Measurements from ENCODE around the gene LAMA5. TPM values are rescaled to one million over a fixed set of nuclear protein-coding genes. Genes with fewer than 3 reads are reported as not detected.

Gene LAMA5
- total and polyA plus RNA-seq, 2 experiments from 2014 or later: 71.3 to 252 TPM

GRCh38 chr20:62413025-62413570 lies 46.0 kb upstream of the LAMA5 start:
- no peaks in the 10 kb centered on the region for H3K9me3 ChIP-seq (ENCODE audit: low read depth)
- peaks cover 24% of the 10 kb centered on the region for H3K4me1 ChIP-seq (ENCODE audit: insufficient read depth)
- H3K36me3 ChIP-seq (replicated peaks; ENCODE audit: insufficient read depth, low read depth): no peaks in the 10 kb centered on the region
- WGBS (ENCODE audit: low lambda C conversion rate, missing lambda C conversion rate): 82% methylated on average over 10 of the region's 11 CpGs
- no peaks in the 10 kb centered on the region for H3K79me2 ChIP-seq
- no peaks in the 10 kb centered on the region for H4K20me1 ChIP-seq (ENCODE audit: insufficient read depth, poor library complexity, severe bottlenecking)
- DNase-seq (ENCODE audit: low spot score): peak; percentile 52
- TF ChIP-seq CTCF (IDR thresholded peaks at IDR 0.05; ENCODE audit: poor library complexity) (no peak), EZH2 (IDR thresholded peaks at IDR 0.05; ENCODE audit: borderline replicate concordance) (no peak), EZH2phosphoT487 (IDR thresholded peaks at IDR 0.05; ENCODE audit: low read depth, severe bottlenecking, unreplicated experiment) (no peak)
- H3K27me3 ChIP-seq: no peaks in the 10 kb centered on the region
- H3K4me2 ChIP-seq: peak overlapping the region; percentile 53
- H3K9me2 ChIP-seq (replicated peaks; ENCODE audit: insufficient read depth): no peaks in the 10 kb centered on the region
- no peak overlapping the region for H3K4me3 ChIP-seq
- H2AFZ ChIP-seq: no peak overlapping the region
- peak overlapping the region; percentile 84 for H3K27ac ChIP-seq

- no peak overlapping the region for H3K4me3 ChIP-seq
- no peaks in the 10 kb centered on the region for H3K79me2 ChIP-seq
- H2AFZ ChIP-seq: no peak overlapping the region
- peak overlapping the region; percentile 84 for H3K27ac ChIP-seq
- H4K20me1 ChIP-seq (ENCODE audit: insufficient read depth, poor library complexity, severe bottlenecking): no peaks in the 10 kb centered on the region
- H3K36me3 ChIP-seq (replicated peaks; ENCODE audit: insufficient read depth, low read depth): no peaks in the 10 kb centered on the region
- H3K9me2 ChIP-seq (replicated peaks; ENCODE audit: insufficient read depth): no peaks in the 10 kb centered on the region
- H3K4me1 ChIP-seq (ENCODE audit: insufficient read depth): peaks cover 31% of the 10 kb centered on the region
- no peaks in the 10 kb centered on the region for H3K27me3 ChIP-seq
- H3K9me3 ChIP-seq (ENCODE audit: low read depth): no peaks in the 10 kb centered on the region
- 74% methylated on average over 22 of the region's 22 CpGs for WGBS (ENCODE audit: low lambda C conversion rate, missing lambda C conversion rate)
- peak; percentile 89 for DNase-seq (ENCODE audit: low spot score)
- peak overlapping the region; percentile 61 for H3K4me2 ChIP-seq
- no peak for TF ChIP-seq EZH2phosphoT487 (IDR thresholded peaks at IDR 0.05; ENCODE audit: low read depth, severe bottlenecking, unreplicated experiment)
- TF ChIP-seq EZH2 (IDR thresholded peaks at IDR 0.05; ENCODE audit: borderline replicate concordance): no peak
- TF ChIP-seq CTCF (IDR thresholded peaks at IDR 0.05; ENCODE audit: poor library complexity): no peak
Measured at GRCh38 chr20:62412194-62413024, 45.3 kb upstream of the LAMA5 start.

- Histone ChIP-seq H3K4me2 (peak overlapping the region; percentile 61), H3K27me3 (no peaks in the 10 kb centered on the region), H3K79me2 (peaks cover 1% of the 10 kb centered on the region), H2AFZ (no peak overlapping the region), H3K4me1 (ENCODE audit: insufficient read depth) (peaks cover 32% of the 10 kb centered on the region), H4K20me1 (ENCODE audit: insufficient read depth, poor library complexity, severe bottlenecking) (no peaks in the 10 kb centered on the region), H3K36me3 (replicated peaks; ENCODE audit: insufficient read depth, low read depth) (no peaks in the 10 kb centered on the region), H3K4me3 (no peak overlapping the region), H3K9me2 (replicated peaks; ENCODE audit: insufficient read depth) (no peaks in the 10 kb centered on the region), H3K9me3 (ENCODE audit: low read depth) (no peaks in the 10 kb centered on the region), H3K27ac (peak overlapping the region; percentile 81)
- TF ChIP-seq EZH2 (IDR thresholded peaks at IDR 0.05; ENCODE audit: borderline replicate concordance) (no peak), EZH2phosphoT487 (IDR thresholded peaks at IDR 0.05; ENCODE audit: low read depth, severe bottlenecking, unreplicated experiment) (no peak), CTCF (IDR thresholded peaks at IDR 0.05; ENCODE audit: poor library complexity) (no peak)
- WGBS (ENCODE audit: low lambda C conversion rate, missing lambda C conversion rate): 79% methylated on average over 23 of the region's 24 CpGs
- DNase-seq (ENCODE audit: low spot score): no peak
Measured at GRCh38 chr20:62411479-62412193, 44.5 kb upstream of the LAMA5 start.
